ENCODE measurements around the gene CPE.

CPE gene

DNA sequence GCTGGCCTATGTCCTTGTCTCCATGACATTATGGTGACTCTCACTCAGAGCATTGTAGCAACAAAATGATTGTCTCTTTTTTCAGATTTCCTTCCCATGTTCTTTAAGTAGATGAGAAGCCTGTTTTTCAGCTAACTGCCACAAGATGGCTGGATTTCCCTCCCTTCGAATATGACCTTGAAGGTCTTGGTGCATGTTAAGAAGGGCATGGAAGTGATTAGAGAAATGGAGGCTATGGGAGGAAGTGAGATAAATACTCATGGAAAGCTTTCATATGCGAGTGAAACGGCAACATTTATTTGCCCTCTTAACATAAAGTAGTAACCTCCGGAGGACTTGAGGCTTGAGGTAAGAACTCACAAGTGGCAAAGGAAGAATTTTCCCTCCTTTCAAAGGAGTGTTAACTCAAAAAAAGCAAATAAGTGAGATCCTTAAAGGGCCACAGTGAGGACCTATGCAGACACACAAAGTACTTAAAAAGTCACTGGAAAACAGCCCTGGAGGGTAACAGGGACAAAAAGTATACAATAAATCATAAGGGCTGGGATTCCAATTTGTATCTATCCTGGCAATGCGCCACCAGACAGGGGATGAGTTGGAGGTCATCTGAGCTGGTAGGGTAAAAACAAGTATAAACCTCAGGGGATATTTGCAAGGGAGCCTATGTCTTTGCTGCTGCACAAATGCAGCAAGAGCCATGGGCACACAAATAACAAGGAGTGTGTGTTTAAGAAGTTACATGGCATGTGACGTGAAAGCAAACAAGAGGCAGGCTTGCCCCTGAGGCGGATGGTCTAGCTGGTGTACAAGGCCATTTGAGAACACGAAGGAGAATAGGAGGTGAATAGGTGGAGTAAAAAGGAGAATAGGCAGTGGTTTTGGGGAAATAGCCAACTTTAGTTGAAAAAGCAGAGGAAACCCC lies 96.2 kb downstream of the CPE start:
- TF ChIP-seq, protein P1, sequence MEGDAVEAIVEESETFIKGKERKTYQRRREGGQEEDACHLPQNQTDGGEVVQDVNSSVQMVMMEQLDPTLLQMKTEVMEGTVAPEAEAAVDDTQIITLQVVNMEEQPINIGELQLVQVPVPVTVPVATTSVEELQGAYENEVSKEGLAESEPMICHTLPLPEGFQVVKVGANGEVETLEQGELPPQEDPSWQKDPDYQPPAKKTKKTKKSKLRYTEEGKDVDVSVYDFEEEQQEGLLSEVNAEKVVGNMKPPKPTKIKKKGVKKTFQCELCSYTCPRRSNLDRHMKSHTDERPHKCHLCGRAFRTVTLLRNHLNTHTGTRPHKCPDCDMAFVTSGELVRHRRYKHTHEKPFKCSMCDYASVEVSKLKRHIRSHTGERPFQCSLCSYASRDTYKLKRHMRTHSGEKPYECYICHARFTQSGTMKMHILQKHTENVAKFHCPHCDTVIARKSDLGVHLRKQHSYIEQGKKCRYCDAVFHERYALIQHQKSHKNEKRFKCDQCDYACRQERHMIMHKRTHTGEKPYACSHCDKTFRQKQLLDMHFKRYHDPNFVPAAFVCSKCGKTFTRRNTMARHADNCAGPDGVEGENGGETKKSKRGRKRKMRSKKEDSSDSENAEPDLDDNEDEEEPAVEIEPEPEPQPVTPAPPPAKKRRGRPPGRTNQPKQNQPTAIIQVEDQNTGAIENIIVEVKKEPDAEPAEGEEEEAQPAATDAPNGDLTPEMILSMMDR (IDR thresholded peaks at IDR 0.05; ENCODE audit: insufficient read depth, low read length, poor library complexity, severe bottlenecking), result no peak
- Histone ChIP-seq H3K4me3 (replicated peaks; ENCODE audit: low read depth, low read length) (no peak overlapping the region), H3K36me3 (ENCODE audit: control insufficient read depth, insufficient read depth, low read length) (no peaks in the 10 kb centered on the region), H3K27me3 (replicated peaks; ENCODE audit: control insufficient read depth, insufficient read depth, low read length) (no peaks in the 10 kb centered on the region)
- DNase-seq (ENCODE audit: extremely low read depth, insufficient read length), result no peak

DNA sequence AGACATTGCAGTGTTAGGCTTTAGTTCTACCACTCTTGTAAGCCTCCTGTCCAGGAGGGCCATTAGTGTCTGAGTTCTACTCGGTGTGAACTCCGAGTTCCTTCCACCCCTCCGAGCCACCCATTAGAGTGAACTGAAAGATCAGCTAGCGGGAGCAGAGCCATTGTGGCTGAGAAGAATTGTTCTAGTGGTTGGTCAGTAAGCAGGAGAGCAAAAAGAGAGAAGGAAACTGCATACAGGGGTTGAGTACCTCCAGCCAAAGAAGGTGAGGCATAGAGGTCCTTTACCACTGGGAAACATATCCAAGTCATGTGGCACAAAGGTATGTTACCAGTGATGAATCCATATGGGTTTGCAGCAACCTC lies 96.9 kb downstream of the CPE start:
- TF ChIP-seq, protein P1 (IDR thresholded peaks at IDR 0.05; ENCODE audit: insufficient read depth, low read length, poor library complexity, severe bottlenecking), result no peak
- no peak for DNase-seq (ENCODE audit: extremely low read depth, insufficient read length)
- Histone ChIP-seq H3K36me3 (ENCODE audit: control insufficient read depth, insufficient read depth, low read length) (no peaks in the 10 kb centered on the region), H3K27me3 (replicated peaks; ENCODE audit: control insufficient read depth, insufficient read depth, low read length) (no peaks in the 10 kb centered on the region), H3K4me3 (replicated peaks; ENCODE audit: low read depth, low read length) (no peak overlapping the region)

DNA sequence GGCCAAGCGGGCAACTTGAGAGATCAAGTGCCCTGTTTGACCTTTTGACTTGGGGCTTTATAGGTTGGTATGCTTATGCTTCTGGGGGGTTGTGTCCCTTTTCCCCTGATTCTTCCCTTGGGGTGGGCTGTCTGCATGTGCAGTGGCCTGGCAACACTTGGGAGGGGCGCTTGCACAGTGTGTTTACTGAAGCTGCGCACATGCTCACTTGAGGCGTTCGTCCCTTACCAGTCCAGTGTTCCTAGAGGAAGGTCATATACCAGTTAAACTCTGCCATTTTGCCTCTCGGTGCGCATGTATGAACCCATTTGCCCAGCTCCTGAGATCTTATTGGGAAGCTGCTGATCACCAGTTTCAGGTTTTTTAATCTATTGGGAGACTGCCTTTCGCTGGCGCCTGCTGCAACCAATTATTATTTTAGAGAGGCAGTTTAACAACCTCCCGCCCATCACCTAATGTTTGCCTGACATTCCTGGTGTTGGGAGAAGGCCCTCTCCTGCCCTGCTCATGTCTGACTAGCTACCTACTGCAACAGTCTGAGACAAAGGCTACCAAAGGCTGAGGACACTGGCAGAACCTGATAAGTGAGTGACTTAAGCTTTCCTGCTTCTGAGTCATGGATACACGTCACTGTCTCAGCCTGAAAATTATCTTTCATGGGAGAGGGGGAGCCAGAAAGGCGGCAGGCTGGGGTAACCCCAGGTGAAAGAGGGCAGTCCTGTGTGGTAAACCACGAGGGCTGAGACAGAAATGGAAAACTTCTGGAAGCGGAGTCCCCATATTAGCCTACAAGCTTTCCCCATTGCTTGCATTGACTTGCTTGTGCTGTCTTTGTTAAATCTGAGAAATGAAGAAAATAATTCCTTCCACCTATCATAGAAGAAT lies 97.6 kb downstream of the CPE start:
- no peak overlapping the region for H3K4me3 ChIP-seq (replicated peaks; ENCODE audit: low read depth, low read length)
- no peak for DNase-seq (ENCODE audit: extremely low read depth, insufficient read length)
- TF ChIP-seq, protein P1 (IDR thresholded peaks at IDR 0.05; ENCODE audit: insufficient read depth, low read length, poor library complexity, severe bottlenecking), result no peak
- H3K27me3 ChIP-seq (replicated peaks; ENCODE audit: control insufficient read depth, insufficient read depth, low read length), result no peaks in the 10 kb centered on the region
- H3K36me3 ChIP-seq (ENCODE audit: control insufficient read depth, insufficient read depth, low read length), result no peaks in the 10 kb centered on the region

DNA sequence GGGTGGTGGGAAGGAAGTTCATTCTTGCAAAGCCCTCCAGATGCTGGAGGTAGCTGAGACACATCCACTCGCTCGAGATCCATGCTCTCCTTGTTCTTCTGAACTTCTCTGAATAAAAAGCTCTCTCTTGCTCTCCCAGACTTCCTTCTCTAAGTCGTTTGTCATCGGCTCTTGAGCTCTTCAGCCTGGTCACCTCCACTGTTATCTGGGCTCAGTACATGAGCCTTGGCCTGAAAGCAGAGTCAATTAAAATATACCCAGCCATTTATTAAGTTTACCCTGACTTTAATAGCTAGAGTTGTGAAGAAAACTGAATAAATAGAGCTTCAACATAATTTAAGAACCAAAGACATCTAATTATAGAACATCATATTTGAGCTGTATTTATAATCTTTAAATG lies 99.0 kb downstream of the CPE start:
- Histone ChIP-seq H3K36me3 (ENCODE audit: control insufficient read depth, insufficient read depth, low read length) (no peaks in the 10 kb centered on the region), H3K27me3 (replicated peaks; ENCODE audit: control insufficient read depth, insufficient read depth, low read length) (no peaks in the 10 kb centered on the region), H3K4me3 (replicated peaks; ENCODE audit: low read depth, low read length) (no peak overlapping the region)
- DNase-seq (ENCODE audit: extremely low read depth, insufficient read length), result no peak
- TF ChIP-seq, protein P1 (IDR thresholded peaks at IDR 0.05; ENCODE audit: insufficient read depth, low read length, poor library complexity, severe bottlenecking), result no peak

DNA sequence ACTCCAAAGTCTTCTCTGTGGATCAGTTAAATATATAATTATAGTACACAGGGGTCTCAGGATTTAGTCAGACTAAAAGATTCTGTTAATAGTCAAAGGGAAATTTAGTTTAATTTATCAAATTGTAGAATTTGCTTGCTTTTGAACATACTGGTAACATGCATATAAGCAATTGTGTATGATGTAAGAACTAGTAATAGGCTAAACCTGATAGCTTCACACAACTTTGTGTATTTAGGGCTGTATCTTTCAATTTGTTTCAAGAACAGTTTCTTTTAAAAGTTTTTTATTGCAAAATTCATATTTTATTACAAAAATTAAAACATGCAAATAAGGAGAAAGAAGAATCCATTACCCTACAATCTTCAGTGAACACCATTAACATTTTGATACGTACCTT lies 99.5 kb downstream of the CPE start:
- Histone ChIP-seq H3K27me3 (replicated peaks; ENCODE audit: control insufficient read depth, insufficient read depth, low read length) (no peaks in the 10 kb centered on the region), H3K36me3 (ENCODE audit: control insufficient read depth, insufficient read depth, low read length) (no peaks in the 10 kb centered on the region), H3K4me3 (replicated peaks; ENCODE audit: low read depth, low read length) (no peak overlapping the region)
- DNase-seq (ENCODE audit: extremely low read depth, insufficient read length), result no peak
- TF ChIP-seq, protein P1 (IDR thresholded peaks at IDR 0.05; ENCODE audit: insufficient read depth, low read length, poor library complexity, severe bottlenecking), result no peak
